CD4-positive, alpha-beta T cell (primary cell): Measurements from ENCODE around the gene ADGRD2. TPM values are rescaled to one million over a fixed set of nuclear protein-coding genes. Genes with fewer than 3 reads are reported as not detected.

Experiments used
- ATAC-seq: fragments of 200-7000 bp; cut with Tn5 transposase; one replicate; pipeline ENCODE4 v1.10.0; 2022; ENCODE audit warnings: mild to moderate bottlenecking; ENCODE audit not compliant: poor library complexity
- CTCF ChIA-PET: fragments of 350-600 bp; sonication (Branson Sonifier 250); formaldehyde crosslinking; loops from one replicate; lab custom pipeline; 2021; ENCODE audit warnings: antibody characterized with exemption, inconsistent platforms; lab: Charles Lee
- POLR2A ChIA-PET: fragments of 350-600 bp; sonication (Branson Sonifier 250); formaldehyde crosslinking; loops from one replicate; lab custom pipeline; 2021; ENCODE audit warnings: antibody characterized with exemption, inconsistent platforms; lab: Charles Lee
- DNase-seq, 14 experiments: peaks; one replicate each; pipeline ENCODE4 v3.0.0-alpha.2; 2013 to 2020; ENCODE audit warnings: mixed read lengths in 2 of 14
- H3K27ac ChIP-seq, 2 donors: one replicate each; pipeline versions ENCODE4 v1.5.1 to v1.7.0; 2013; ENCODE audit warnings: low read length in 2 of 2, low read depth in 1 of 2, mild to moderate bottlenecking in 1 of 2
- H3K27me3 ChIP-seq, 2 experiments: 1 replicate in 1 of 2; 2 replicates in 1 of 2; pipeline versions ENCODE4 v1.6.1 to v1.7.0; 2013; ENCODE audit warnings: low read length in 2 of 2, control low read depth in 1 of 2, mild to moderate bottlenecking in 1 of 2, moderate library complexity in 1 of 2; ENCODE audit not compliant: insufficient read depth in 2 of 2, control insufficient read depth in 1 of 2
- H3K36me3 ChIP-seq: one replicate; pipeline ENCODE4 v1.6.1; 2013; ENCODE audit warnings: low read length, control low read depth; ENCODE audit not compliant: insufficient read depth
- H3K4me1 ChIP-seq: one replicate; pipeline ENCODE4 v1.6.1; 2013; ENCODE audit warnings: low read length, control low read depth; ENCODE audit not compliant: insufficient read depth
- H3K4me3 ChIP-seq: one replicate; pipeline ENCODE4 v1.5.1; 2013; ENCODE audit warnings: mild to moderate bottlenecking, low read length, moderate library complexity
- H3K9me3 ChIP-seq, 2 experiments: 1 replicate in 1 of 2; 2 replicates in 1 of 2; pipeline versions ENCODE4 v1.6.1 to v1.7.0; 2013; ENCODE audit warnings: low read length in 2 of 2, mild to moderate bottlenecking in 2 of 2, control low read depth in 1 of 2, moderate library complexity in 1 of 2; ENCODE audit not compliant: control insufficient read depth in 1 of 2, insufficient read depth in 1 of 2
- H3K27ac Mint-ChIP-seq: one replicate; pipeline ENCODE4 v1.8.0; 2020; ENCODE audit warnings: mixed read lengths
- H3K27me3 Mint-ChIP-seq: one replicate; pipeline ENCODE4 v1.8.0; 2021; ENCODE audit warnings: mixed read lengths
- H3K36me3 Mint-ChIP-seq: one replicate; pipeline ENCODE4 v1.8.0; 2021; ENCODE audit warnings: low read depth, mixed read lengths
- H3K4me1 Mint-ChIP-seq: one replicate; pipeline ENCODE4 v1.8.0; 2021; ENCODE audit warnings: low read depth, mixed read lengths
- H3K4me3 Mint-ChIP-seq: one replicate; pipeline ENCODE4 v1.8.0; 2020; ENCODE audit warnings: mild to moderate bottlenecking, mixed read lengths
- H3K9me3 Mint-ChIP-seq: one replicate; pipeline ENCODE4 v1.8.0; 2020; ENCODE audit warnings: mixed read lengths
- CTCF ChIP-seq: fragments of 200-600 bp; IDR thresholded peaks from one replicate; pipeline ENCODE4 v1.8.0; 2022; ENCODE audit warnings: antibody characterized with exemption, mild to moderate bottlenecking
- intact Hi-C, 2 experiments: fragments of 100-400 bp; cut with DNase I in 1 of 2; cut with micrococcal nuclease in 1 of 2; formaldehyde crosslinking; loops; one replicate each; pipeline versions ENCODE4 v1.15.1 to v1.9.0; 2023 to 2025; cut with DNase I, micrococcal nuclease
- total RNA-seq, 174 experiments: library from RNA in 2 of 174; stranded (reverse) in 2 of 174; gene quantifications; one replicate each; pipeline ENCODE4 v1.2.3 and lab custom pipeline; 2021 to 2026

The ADGRD2 gene
- total RNA-seq, 2 experiments from 2014 or later = not detected

- Histone ChIP-seq H3K36me3 (no peaks in the 10 kb centered on the region), H3K27ac (no peak overlapping the region), H3K4me1 (no peaks in the 10 kb centered on the region), H3K27me3 (peaks cover 7 to 8% of the 10 kb centered on the region in 2 experiments), H3K9me3 (peaks cover 0 to 19% of the 10 kb centered on the region in 2 experiments), H3K4me3 (no peak overlapping the region)
- H3K4me3 Mint-ChIP-seq = no peak overlapping the region
- no peak for TF ChIP-seq CTCF
- H3K27me3 Mint-ChIP-seq = peaks cover 38% of the 10 kb centered on the region
- ATAC-seq (no peak), DNase-seq (no peak)
- intact Hi-C loops = no loop called here
- no peaks in the 10 kb centered on the region for H3K36me3 Mint-ChIP-seq
- no peaks in the 10 kb centered on the region for H3K9me3 Mint-ChIP-seq
- no peak overlapping the region for H3K27ac Mint-ChIP-seq
- POLR2A ChIA-PET = no interaction called here
- H3K4me1 Mint-ChIP-seq = no peaks in the 10 kb centered on the region
- CTCF ChIA-PET = no interaction called here
These were observed 13.9 kb upstream of the ADGRD2 start for GRCh38 chr9:124436320-124436719.

- no peaks in the 10 kb centered on the region for H3K4me1 Mint-ChIP-seq
- TF ChIP-seq CTCF = no peak
- POLR2A ChIA-PET = no interaction called here
- CTCF ChIA-PET = no interaction called here
- Histone ChIP-seq H3K4me1 (no peaks in the 10 kb centered on the region), H3K36me3 (no peaks in the 10 kb centered on the region), H3K27me3 (peaks cover 7 to 8% of the 10 kb centered on the region in 2 experiments), H3K4me3 (no peak overlapping the region), H3K27ac (no peak overlapping the region), H3K9me3 (peaks cover 0 to 19% of the 10 kb centered on the region in 2 experiments)
- H3K27ac Mint-ChIP-seq = no peak overlapping the region
- intact Hi-C loops = no loop called here
- H3K4me3 Mint-ChIP-seq = no peak overlapping the region
- DNase-seq = no peak
- no peak for ATAC-seq
- no peaks in the 10 kb centered on the region for H3K9me3 Mint-ChIP-seq
- H3K27me3 Mint-ChIP-seq = peaks cover 44% of the 10 kb centered on the region
- H3K36me3 Mint-ChIP-seq = no peaks in the 10 kb centered on the region
These were observed 13.2 kb upstream of the ADGRD2 start for GRCh38 chr9:124437086-124437485.

- H3K36me3 Mint-ChIP-seq = no peaks in the 10 kb centered on the region
- H3K9me3 Mint-ChIP-seq = no peaks in the 10 kb centered on the region
- H3K4me1 Mint-ChIP-seq = no peaks in the 10 kb centered on the region
- ATAC-seq = no peak
- H3K27ac Mint-ChIP-seq = no peak overlapping the region
- Histone ChIP-seq H3K36me3 (no peaks in the 10 kb centered on the region), H3K4me1 (no peaks in the 10 kb centered on the region), H3K4me3 (no peak overlapping the region), H3K27me3 (peaks cover 7 to 10% of the 10 kb centered on the region in 2 experiments), H3K27ac (no peak overlapping the region), H3K9me3 (peaks cover 3 to 26% of the 10 kb centered on the region in 2 experiments)
- ChIA-PET CTCF (no interaction called here), POLR2A (no interaction called here)
- intact Hi-C loops = no loop called here
- DNase-seq = no peak
- no peak for TF ChIP-seq CTCF
- H3K4me3 Mint-ChIP-seq = no peak overlapping the region
- peaks cover 44% of the 10 kb centered on the region for H3K27me3 Mint-ChIP-seq
These were observed 12.2 kb upstream of the ADGRD2 start for GRCh38 chr9:124438091-124438490.
